CD4-positive, alpha-beta T cell treated with Interleukin-15 for 1 hour (primary cell): Measurements from ENCODE around the gene INAVA.
"Not testable (repeated sequence)": the region's sequence is repeated elsewhere in the genome, so short reads cannot be mapped to it uniquely, and the experiment has no call there.

Experiments used
- DNase-seq: peaks from one replicate; pipeline ENCODE4 v3.0.0-alpha.2; 2020

Gene INAVA

GRCh38 chr1:200899954-200900867, 5.5 kb downstream of the INAVA start:
- DNase-seq: no peak

DNA sequence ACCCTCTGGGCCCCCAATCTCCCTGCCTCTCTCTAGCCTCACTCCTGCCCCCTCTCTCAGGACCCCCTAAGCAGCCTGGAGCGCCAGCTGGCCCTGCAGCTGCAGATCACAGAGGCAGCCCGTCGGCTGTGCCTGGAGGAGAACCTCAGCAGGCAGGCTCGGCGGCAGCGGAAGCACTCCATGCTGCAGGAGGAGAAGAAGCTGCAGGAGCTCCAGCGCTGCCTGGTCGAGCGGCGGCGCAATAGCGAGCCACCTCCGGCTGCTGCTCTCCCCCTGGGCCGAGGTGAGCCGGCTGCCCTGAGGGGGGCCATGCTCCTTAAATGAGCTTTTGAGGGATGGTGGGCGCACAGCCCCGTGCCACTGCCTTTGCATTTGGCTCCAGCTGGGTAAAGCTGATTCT, 6.2 kb downstream of the INAVA start:
- no peak for DNase-seq

DNA sequence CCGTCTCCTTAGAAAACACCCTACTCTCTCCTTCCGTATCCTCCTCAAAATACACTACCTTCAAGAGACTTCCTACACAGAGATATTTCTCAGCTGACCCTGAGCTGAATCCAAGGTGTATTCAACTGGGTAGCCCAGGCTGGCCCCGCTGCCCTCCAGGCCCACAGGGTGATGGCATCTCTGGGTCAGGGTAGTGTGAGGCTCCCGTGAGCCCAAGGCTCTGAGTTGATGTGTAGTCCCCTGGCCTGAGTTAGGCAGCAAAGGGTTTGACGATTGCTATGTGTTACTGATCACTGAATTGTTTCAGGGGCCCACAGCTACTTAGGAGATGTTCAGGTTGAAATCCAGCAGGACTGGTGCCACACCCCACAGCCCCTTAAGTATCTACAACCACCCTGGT, 6.7 kb downstream of the INAVA start:
- DNase-seq: no peak

DNA sequence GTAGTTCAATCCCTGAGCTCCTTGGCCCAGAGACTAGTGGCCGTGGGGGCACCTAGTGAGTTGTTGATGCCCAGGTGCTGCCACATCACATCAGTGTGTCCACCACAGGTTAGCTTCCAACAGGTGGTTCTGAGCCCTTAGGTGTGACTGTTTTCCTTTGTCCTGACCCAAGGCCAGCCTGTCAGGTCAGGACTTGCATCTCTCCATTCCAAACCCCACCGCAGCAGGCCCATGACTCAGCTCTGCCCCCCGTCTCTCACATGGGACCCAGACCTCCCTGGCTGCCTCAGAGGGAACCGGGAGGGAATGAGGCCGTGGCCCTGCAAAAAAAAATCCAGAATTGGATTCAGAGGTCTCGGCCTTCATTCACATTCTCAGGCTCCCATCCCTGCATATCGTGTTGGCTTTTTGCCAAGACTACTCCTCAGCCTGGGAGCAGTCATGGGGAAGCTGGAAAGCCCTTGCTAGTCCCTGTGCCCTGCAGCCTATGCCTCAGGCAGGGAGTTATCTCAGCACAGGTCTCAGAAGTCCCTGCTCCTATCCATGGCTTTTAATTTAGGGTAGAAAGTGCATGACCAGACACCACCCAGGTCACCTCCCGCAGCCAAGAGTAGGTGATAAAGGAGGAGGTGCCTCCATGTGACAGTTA, 7.2 kb downstream of the INAVA start:
- DNase-seq: no peak

- no peak for DNase-seq
Observed at GRCh38 chr1:200903793-200904192, 9.1 kb downstream of the INAVA start.

GRCh38 chr1:200904772-200905171, 10.1 kb downstream of the INAVA start:
- DNase-seq: no peak

- DNase-seq: peak; percentile 44
Observed at GRCh38 chr1:200905411-200906052, 10.8 kb downstream of the INAVA start.

DNA sequence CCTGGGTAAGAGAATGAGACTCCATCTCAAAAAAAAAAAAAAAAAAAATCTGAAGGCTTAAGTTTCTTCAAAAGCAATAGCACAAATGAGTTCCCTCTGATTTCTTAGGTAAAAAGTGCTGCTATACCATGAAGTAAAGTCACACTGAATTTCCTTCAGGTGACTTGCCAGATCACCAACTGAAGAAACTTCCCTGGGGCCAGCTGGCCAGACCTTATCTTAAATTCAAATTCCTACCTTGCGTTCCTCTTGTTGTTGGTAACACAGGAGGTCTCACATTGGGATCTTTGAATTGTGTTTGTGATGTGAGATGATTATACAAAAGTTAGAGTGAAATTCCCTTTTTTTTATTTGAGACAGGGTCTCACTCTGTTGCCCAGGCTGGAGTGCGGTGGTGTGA, 11.8 kb downstream of the INAVA start:
- DNase-seq: no peak

DNA sequence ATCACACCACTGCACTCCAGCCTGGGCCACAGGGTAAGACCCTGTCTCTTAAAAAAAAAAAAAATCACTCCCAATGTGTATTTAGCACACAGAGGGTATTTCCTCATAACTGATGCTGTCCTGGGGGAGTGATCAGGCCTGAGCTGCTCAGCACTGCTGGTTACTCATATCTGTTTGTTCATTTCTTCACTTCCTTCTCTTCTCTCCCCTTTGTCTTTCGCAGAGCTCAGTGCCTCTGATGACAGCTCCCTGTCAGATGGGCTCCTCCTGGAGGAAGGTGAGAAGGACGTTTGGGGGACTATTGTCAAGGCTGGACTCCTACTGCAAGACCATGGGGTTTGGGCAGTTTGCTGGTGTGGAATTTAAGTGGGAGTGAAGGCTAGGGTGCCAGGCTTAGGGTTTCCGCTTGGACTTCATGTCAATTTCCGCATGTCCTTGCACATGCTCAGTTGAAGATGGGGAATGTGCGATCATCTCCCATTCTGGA, 13.0 kb downstream of the INAVA start:
- no peak for DNase-seq

DNA sequence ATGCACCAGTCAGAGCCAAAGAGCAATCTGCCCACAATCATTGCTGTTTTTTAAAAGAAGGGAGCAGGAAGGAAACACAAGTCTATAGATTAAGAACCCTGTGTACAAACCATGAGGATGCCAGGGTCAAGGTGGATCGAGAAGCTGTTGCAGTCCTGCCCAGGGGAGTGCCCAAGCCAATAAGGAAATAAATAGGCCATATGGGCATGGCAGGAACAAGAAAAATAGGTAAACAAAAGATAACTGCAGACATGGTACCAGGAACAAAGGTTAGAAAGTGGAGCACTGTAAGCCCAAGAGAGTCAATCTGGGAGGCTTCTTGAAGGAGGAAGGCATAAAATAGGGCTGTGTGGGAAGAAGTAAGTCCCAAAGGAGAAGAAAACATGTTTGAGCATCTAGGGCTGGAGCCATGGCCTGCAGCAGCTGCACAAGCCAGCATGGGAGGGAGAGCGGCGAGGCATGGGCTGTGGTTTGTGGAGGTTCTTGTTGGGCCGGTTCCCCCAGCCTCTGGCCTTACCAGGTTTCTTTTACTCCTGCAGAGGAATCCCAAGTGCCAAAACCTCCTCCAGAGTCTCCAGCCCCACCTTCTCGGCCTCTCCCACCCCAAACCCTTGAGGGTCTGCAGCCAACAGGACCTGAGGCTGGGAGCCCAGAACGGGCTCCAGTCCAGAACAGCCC, 13.6 kb downstream of the INAVA start:
- DNase-seq: no peak

- DNase-seq: no peak
Observed at GRCh38 chr1:200909071-200909470, 14.4 kb downstream of the INAVA start.

DNA sequence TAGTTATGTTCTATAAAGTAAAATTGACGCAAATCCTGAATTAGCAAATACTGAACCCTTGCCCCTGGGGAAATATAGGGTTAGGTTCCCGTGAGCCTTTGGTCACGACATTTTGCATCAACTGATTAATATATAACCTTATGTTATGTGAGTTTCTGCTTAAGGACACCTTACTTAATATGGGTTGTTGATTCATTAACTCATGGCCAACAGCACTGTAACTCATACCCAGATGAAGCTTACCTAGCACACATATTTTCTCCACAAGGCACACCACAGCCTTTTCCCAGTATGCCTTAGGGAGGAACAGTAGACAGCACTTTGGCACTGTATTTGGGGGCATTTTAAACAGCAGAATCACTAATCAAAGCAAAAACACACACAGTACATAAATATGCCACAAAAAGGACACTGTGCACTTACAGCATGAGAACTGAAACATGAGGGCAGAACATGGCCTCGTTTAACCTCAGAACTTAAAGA, 15.1 kb downstream of the INAVA start:
- DNase-seq: no peak

DNA sequence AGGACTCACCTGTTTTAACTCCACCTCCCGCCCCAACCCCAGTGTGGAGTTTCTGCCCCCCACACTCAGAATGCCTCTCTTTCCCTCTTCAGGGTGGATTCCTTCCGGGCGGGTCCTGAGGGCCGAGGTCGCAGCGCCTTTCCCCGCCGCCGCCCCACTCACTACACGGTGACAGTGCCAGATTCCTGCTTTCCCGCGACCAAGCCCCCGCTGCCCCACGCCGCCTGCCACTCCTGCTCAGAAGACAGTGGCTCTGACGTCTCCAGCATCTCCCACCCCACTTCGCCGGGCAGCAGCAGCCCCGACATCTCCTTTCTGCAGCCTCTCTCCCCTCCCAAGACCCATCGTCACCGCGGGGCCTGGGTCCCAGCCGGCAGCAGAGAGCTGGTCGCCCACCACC, 16.7 kb downstream of the INAVA start:
- DNase-seq: no peak

DNA sequence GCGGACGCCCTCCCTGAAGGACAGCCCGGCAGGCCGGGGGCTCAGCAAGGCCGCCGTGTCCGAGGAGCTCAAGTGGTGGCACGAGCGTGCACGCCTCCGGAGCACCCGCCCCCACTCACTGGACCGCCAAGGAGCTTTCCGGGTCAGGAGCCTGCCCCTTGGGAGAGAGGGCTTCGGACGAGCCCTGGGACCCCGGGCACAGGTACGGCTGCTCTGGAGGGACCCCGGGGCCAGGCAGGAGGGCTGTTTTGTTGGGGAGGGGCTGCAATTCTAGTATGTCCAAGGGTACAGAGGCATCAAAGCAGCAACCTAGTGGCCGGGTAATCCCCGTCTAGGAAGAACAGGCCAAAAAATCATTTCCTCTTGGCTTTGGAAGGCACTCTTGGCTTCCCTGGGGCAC, 17.2 kb downstream of the INAVA start:
- not testable (repeated sequence) for DNase-seq

GRCh38 chr1:200912737-200913407, 18.2 kb downstream of the INAVA start:
- DNase-seq: no peak

DNA sequence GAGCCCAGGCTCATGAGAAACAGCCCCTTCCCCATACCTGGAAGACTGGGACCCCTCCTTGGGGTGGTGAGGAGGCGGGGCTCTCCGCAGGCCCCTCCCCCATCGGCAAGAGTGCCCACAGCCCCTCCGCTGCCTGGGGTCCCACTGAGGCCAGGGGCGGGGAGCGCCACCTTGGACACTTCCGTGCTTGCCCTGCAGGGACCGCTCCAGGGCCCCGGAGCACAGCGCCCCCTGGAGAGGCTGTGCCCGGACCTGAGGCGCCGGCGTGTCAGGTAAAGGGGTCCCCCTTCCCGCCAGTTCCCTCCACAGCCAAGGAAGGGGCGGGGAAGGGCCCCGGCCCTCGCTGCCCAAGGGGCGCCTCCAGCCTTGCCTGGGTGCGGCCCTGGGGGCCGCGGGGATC, 21.5 kb downstream of the INAVA start:
- DNase-seq: no peak

GRCh38 chr1:200916681-200917080, 22.0 kb downstream of the INAVA start:
- peak; percentile 15 for DNase-seq

GRCh38 chr1:200917291-200917817, 22.7 kb downstream of the INAVA start:
- DNase-seq: peak; percentile 9

DNA sequence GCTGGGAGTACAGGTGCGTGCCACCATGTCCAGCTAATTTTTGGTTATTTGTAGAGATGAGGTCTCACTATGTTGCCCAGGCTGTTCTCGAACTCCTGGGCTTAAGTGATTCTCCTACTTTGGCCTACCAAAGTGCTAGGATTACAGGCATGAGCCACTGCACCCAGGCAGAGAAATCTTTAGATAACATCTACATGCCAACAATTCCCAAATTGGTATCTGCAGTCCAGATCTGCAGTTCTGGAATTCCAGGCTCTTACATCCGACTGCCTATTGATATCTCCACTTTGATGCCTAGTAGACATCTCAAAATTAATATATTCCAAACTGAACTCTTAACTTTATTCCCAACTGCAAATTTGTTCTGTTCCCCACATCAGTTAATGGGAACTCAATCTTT, 23.3 kb downstream of the INAVA start:
- no peak for DNase-seq

DNA sequence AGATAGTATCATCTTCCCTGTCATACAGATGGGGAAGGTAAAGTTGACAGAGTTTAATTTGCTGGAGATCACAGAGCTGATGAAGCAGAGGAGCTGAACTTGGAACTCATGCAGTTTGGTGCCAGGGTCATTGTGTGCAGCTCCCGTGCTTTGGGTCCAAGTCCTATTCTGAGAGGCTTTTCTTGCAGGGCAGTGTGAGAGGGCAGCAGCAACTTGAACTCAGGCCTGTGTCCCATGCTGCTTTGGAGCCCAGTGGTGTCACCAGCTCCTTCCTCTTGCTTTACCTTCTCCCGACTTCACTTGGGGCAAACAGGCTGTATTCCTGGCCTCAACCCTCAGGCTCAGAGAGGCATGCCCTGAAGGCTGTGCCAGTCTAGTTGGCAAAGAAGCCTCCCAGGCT, 24.7 kb downstream of the INAVA start:
- peak; percentile 9 for DNase-seq

DNA sequence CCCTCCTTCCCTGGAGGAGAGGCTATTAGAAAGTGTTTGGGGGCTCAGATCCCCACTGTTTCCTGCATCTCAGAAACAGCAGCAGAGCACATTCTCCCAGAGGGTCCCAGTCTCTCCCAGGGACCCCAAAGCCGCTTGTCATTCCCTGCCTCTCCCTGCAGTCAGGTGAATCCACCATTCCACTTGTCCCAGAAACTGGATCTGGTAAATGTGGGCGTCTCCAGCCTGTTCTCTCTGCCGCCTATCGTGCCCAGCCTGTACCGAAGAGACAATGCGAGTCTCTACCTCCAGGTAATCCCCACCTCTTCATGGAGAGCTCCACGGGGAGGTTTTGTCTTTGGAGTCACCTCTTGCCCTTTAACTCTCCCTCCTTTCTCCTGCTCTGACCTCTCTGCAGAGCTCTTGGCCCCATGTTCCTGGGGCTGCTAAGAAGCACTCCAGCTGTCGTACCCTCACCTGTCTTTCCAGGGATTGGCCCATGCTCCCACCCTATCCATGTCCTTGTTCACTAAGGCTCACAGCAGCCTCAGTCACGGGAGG, 26.9 kb downstream of the INAVA start:
- no peak for DNase-seq

DNA sequence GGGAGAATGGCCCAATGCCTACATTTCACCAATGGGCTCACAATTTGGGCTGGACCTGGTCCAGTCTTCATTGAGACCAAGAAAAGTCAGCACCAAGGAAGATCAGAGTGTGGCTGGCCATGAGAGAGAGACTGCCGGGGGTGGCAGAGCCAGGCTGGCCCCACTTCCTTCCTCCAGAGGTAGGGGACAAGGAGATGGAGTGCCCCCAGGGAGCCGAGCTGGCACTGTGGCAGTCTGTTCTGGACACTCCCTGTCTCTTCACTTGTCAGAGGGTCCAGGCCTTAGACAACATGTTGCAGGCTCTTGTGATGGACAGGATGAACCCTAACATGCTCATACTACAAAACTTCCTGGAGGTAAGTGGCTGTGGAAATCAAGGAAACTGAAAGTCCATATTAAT, 27.7 kb downstream of the INAVA start:
- DNase-seq: no peak
